ENCODE data around the gene LHFPL4.
"Not testable (repeated sequence)": the region's sequence is repeated elsewhere in the genome, so short reads cannot be mapped to it uniquely, and the experiment has no call there.

Gene LHFPL4

GRCh38 chr3:9598783-9599387 is 45.3 kb upstream of the LHFPL4 start:
- no peak for TF ChIP-seq SPI1 (IDR thresholded peaks at IDR 0.05; ENCODE audit: borderline replicate concordance, low read depth)
- no peak for TF ChIP-seq GABPA (IDR thresholded peaks at IDR 0.05; ENCODE audit: low read depth)
- TF ChIP-seq CTCF (IDR thresholded peaks at IDR 0.05; ENCODE audit: insufficient read depth, low read length): no peak
- no peak for TF ChIP-seq REST (IDR thresholded peaks at IDR 0.05; ENCODE audit: insufficient replicate concordance, low read depth)
- no peak for TF ChIP-seq POLR2AphosphoS5 (IDR thresholded peaks at IDR 0.05; ENCODE audit: low read depth)
- H3K4me3 ChIP-seq (replicated peaks; ENCODE audit: insufficient read depth, low read length): no peak overlapping the region
- peaks cover 5% of the 10 kb centered on the region for H3K27me3 ChIP-seq (ENCODE audit: insufficient read depth, poor library complexity, severe bottlenecking)
- no peak overlapping the region for H3K27ac ChIP-seq (replicated peaks)
- no peak for DNase-seq (ENCODE audit: low read depth in 1 of 2, low spot score in 1 of 2)

GRCh38 chr3:9595877-9596276 is 42.3 kb upstream of the LHFPL4 start:
- Histone ChIP-seq H3K27me3 (ENCODE audit: insufficient read depth, poor library complexity, severe bottlenecking) (peaks cover 5% of the 10 kb centered on the region), H3K4me3 (replicated peaks; ENCODE audit: insufficient read depth, low read length) (no peak overlapping the region), H3K27ac (replicated peaks) (no peak overlapping the region)
- TF ChIP-seq GABPA (IDR thresholded peaks at IDR 0.05; ENCODE audit: low read depth) (no peak), SPI1 (IDR thresholded peaks at IDR 0.05; ENCODE audit: borderline replicate concordance, low read depth) (no peak)
- DNase-seq (ENCODE audit: low read depth in 1 of 2, low spot score in 1 of 2): no peak

GRCh38 chr3:9591781-9592180 is 38.2 kb upstream of the LHFPL4 start:
- not testable (repeated sequence) for H3K27me3 ChIP-seq (ENCODE audit: insufficient read depth, poor library complexity, severe bottlenecking)

GRCh38 chr3:9590282-9590791 is 36.7 kb upstream of the LHFPL4 start:
- Histone ChIP-seq H3K27me3 (ENCODE audit: insufficient read depth, poor library complexity, severe bottlenecking) (no peaks in the 10 kb centered on the region), H3K27ac (replicated peaks) (no peak overlapping the region), H3K4me3 (replicated peaks; ENCODE audit: insufficient read depth, low read length) (no peak overlapping the region)
- TF ChIP-seq POLR2AphosphoS5 (IDR thresholded peaks at IDR 0.05; ENCODE audit: low read depth): no peak
- no peak for TF ChIP-seq REST (IDR thresholded peaks at IDR 0.05; ENCODE audit: insufficient replicate concordance, low read depth)
- TF ChIP-seq GABPA (IDR thresholded peaks at IDR 0.05; ENCODE audit: low read depth): no peak
- no peak for TF ChIP-seq SPI1 (IDR thresholded peaks at IDR 0.05; ENCODE audit: borderline replicate concordance, low read depth)
- TF ChIP-seq CTCF (IDR thresholded peaks at IDR 0.05; ENCODE audit: insufficient read depth, low read length): no peak
- DNase-seq (ENCODE audit: low read depth in 1 of 2, low spot score in 1 of 2): peak in 1 of 2 experiments; percentile 15

More at GRCh38 chr3:9591781-9592180, 38.2 kb upstream of the LHFPL4 start:
- H3K4me3 ChIP-seq (replicated peaks; ENCODE audit: insufficient read depth, low read length); H3K27ac ChIP-seq (replicated peaks); DNase-seq (ENCODE audit: low read depth in 1 of 2, low spot score in 1 of 2): not testable (repeated sequence)

GRCh38 chr3:9583792-9584191 is 30.2 kb upstream of the LHFPL4 start:
- TF ChIP-seq REST (IDR thresholded peaks at IDR 0.05; ENCODE audit: insufficient replicate concordance, low read depth) (no peak), GABPA (IDR thresholded peaks at IDR 0.05; ENCODE audit: low read depth) (no peak), POLR2AphosphoS5 (IDR thresholded peaks at IDR 0.05; ENCODE audit: low read depth) (no peak), CTCF (IDR thresholded peaks at IDR 0.05; ENCODE audit: insufficient read depth, low read length) (no peak), SPI1 (IDR thresholded peaks at IDR 0.05; ENCODE audit: borderline replicate concordance, low read depth) (no peak)
- no peak overlapping the region for H3K27ac ChIP-seq (replicated peaks)
- no peak for DNase-seq (ENCODE audit: low read depth in 1 of 2, low spot score in 1 of 2)
- H3K27me3 ChIP-seq (ENCODE audit: insufficient read depth, poor library complexity, severe bottlenecking): no peaks in the 10 kb centered on the region
- no peak overlapping the region for H3K4me3 ChIP-seq (replicated peaks; ENCODE audit: insufficient read depth, low read length)

Measured in HL-60 (cell line).